ENCODE results near the gene NREP.

- TF ChIP-seq ZNF274 (IDR thresholded peaks at IDR 0.05; ENCODE audit: low read depth, low read length), result no peak
- TF ChIP-seq YY1 (IDR thresholded peaks at IDR 0.05; ENCODE audit: insufficient read depth, insufficient read length), result no peak
Measured at GRCh38 chr5:111730659-111731382, 26.2 kb downstream of the NREP start.
